Left ventricle myocardium superior (tissue), 1 donor: Measurements from ENCODE around the gene SEC24D. TPM values are rescaled to one million over a fixed set of nuclear protein-coding genes. Genes with fewer than 3 reads are reported as not detected.

Experiments used
- ATAC-seq: fragments of 200-7000 bp; cut with Tn5 transposase; one replicate; pipeline ENCODE4 v1.9.1; 2020; ENCODE audit warnings: mild to moderate bottlenecking, moderate library complexity
- DNase-seq: peaks from one replicate; pipeline ENCODE4 v3.0.0-alpha.2; 2020
- intact Hi-C: fragments of 100-400 bp; cut with micrococcal nuclease; formaldehyde crosslinking; loops from one replicate; pipeline ENCODE4 v1.11.0; 2022
- total RNA-seq: library from RNA; stranded (reverse); fragmentation: NEBNext Ultra II Directional; extraction: Animal tissue kit (Norgen Biotek cat#: 25700); gene quantifications from one replicate; pipeline ENCODE4 v1.2.1, GENCODE V29; 2021
- donor health status: DM: no; HTN: yes; CAD: no; lungs with severe emphysema.

The SEC24D gene
- total RNA-seq, 1 donor from 2014 or later, result 12.5 TPM

DNA sequence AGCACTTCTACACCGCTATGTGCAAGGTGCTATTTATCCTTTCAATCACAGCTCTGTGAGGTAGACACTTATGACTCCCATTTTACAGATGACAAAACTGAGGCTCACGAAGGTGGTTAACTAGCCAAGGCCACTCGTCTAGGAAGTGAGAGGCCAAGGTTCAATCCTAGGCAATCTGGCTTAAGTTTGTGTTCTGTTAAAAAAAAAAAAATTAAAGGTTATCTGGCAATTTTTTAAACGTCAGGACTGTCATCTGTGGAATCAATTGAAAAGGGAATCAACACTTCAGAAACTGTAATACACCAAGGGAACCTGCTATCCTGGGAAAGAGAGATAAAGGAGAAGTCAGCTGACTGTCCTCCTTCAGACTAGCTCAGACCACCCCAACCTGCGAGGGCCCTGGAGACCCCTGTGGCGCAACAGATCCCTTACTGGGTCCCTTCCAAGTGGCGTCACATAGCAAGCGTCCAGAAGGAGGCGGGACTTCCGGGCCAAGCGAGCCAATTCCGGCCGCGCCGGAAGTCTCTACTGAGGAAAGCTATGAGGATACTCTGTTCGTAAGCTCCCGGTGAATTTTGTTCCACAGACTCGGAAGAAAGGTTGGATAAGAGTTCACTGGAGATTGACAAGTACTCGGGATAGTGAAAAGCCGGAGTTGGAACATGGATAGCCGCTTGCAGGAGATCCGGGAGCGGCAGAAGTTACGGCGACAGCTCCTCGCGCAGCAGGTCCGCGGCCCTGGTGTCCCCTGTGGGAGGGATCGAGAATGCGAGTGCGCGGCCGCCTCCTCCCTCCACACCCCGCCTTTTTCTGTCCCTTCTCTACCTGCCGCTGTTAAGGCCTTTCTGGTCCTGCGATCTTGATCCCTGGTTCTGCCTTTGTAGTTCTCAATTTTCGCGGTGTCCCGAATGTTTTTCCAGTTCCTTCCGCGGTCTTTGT lies 150.8 kb downstream of the SEC24D start, which contains the start of gene METTL14:
TSS of gene METTL14 (plus strand) at position 520 of the 939 bp plus-strand sequence. CDS start at position 663, 143 bp downstream.
- DNase-seq (peak; percentile 95), ATAC-seq (peak; percentile 98)
- intact Hi-C loops, result no loop called here

DNA sequence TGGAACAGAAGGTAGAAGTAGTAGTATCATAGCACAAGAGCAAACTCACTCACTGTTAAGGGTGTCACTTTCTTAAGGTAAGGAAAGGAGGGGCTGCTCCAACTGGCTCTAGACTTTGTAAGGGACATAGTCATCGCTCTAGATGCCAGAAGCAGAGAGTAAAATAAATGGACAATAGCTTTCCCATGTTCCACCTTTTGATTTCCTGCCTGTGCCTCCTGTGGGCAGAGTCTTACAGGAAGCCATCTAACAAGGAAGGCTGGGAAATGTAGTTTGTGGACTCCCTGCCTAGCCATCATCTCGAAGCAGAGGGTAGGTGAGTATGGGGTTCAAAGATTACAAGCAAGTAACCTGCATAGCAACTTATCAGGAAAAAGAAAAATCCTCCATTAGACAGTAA lies 152.4 kb downstream of the SEC24D start:
- no peak for DNase-seq
- intact Hi-C loops, result no loop called here
- ATAC-seq, result no peak

DNA sequence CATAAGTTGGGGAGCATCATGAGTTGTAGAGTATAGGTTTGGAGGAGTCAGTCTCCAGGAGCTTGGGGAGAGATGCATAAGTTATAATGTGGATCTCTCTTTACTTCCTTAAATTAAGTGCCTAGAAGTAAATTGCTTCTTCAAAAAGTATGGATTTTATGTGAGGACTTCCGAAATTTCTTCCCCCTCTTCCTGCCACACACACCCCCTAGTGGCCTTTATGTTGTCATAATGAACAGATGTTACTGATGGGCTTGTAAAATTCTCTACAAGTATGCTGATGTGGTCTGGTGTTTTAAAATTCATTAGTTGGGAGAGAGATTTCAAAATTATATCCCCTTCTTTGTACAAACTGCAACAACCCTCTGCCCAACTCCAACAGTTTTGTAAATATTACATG lies 153.0 kb downstream of the SEC24D start:
- intact Hi-C loops, result no loop called here
- ATAC-seq (no peak), DNase-seq (no peak)

DNA sequence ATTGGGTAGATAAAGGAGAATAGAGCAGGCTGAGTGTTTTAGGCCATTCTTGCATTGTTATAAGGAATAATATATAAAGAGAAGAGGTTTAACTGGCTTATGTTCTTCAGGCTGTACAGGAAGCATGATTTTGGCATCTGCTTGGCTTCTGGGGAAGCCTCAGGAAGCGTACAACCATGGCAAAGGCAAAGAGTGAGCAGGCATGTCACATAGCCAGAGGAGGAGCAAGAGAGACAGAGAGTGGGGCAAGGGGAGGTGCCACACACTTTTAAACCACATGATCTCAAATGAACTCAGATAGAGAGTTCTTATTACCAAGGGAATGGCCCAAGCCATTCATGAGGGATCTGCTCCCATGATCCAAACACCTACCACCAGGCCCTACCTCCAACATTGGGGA lies 155.1 kb downstream of the SEC24D start:
- ATAC-seq (no peak), DNase-seq (no peak)
- intact Hi-C loops, result no loop called here

DNA sequence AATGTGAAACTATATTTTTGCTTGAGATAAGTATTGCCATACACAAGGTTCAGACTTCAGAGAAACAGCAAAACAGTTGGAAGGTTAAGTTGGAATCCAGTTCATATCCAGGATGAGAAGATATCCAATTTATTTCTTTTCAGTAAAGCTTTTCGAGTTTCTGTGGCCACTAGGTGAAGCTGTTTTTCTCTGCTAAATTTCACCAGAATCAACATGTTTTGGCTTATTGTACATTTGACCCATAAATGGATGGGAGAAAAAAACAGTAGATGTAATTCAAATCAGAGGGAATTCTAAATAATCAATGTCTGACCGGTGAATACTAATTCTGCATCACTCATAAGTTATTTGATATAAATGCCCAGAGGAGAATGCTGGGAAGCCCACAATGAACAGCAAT lies 159.8 kb downstream of the SEC24D start:
- DNase-seq (no peak), ATAC-seq (no peak)
- intact Hi-C loops, result no loop called here

Other genes with a start within 250 kb of the SEC24D start
- gene METTL14, start 150.7 kb downstream of the SEC24D start, total RNA-seq, result 31.5 TPM
- 188 TPM for gene SYNPO2, start 52.7 kb upstream of the SEC24D start, total RNA-seq